Neutrophil (primary cell): Measurements from ENCODE around the gene SMYD3.
"Not testable (repeated sequence)": the region's sequence is repeated elsewhere in the genome, so short reads cannot be mapped to it uniquely, and the experiment has no call there.

Experiments
- H3K27ac ChIP-seq: fragments of 200-600 bp; sonication (generic); 2 replicates; pipeline ENCODE4 v1.5.1; 2016; ENCODE audit warnings: mild to moderate bottlenecking, moderate library complexity
- H3K27me3 ChIP-seq: fragments of 200-600 bp; sonication (generic); 2 replicates; pipeline ENCODE4 v1.6.0; 2016; ENCODE audit warnings: mild to moderate bottlenecking
- H3K36me3 ChIP-seq: fragments of 200-600 bp; sonication (generic); 2 replicates; pipeline ENCODE4 v1.5.1; 2017
- H3K4me1 ChIP-seq, 2 experiments: fragments of 200-600 bp in 1 of 2; sonication (generic) in 1 of 2; 1 replicate in 1 of 2; 2 replicates in 1 of 2; pipeline versions ENCODE4 v1.5.1 to v1.6.1; 2013 to 2016; ENCODE audit warnings: low read depth in 1 of 2, low read length in 1 of 2, mild to moderate bottlenecking in 1 of 2, moderate library complexity in 1 of 2; ENCODE audit not compliant: control insufficient read depth in 1 of 2, insufficient read depth in 1 of 2
- H3K4me3 ChIP-seq, 2 experiments: fragments of 200-600 bp in 1 of 2; sonication (generic) in 1 of 2; 1 replicate in 1 of 2; 2 replicates in 1 of 2; pipeline ENCODE4 v1.5.1; 2013 to 2016; ENCODE audit warnings: low read depth in 1 of 2, low read length in 1 of 2, mild to moderate bottlenecking in 1 of 2, moderate library complexity in 1 of 2
- H3K9me3 ChIP-seq: fragments of 200-600 bp; sonication (generic); 2 replicates; pipeline ENCODE4 v1.5.1; 2016
- CTCF ChIP-seq: fragments of 200-600 bp; sonication (generic); IDR thresholded peaks from 2 replicates; pipeline ENCODE4 v1.5.1; 2016; ENCODE audit warnings: antibody characterized with exemption

SMYD3 gene

DNA sequence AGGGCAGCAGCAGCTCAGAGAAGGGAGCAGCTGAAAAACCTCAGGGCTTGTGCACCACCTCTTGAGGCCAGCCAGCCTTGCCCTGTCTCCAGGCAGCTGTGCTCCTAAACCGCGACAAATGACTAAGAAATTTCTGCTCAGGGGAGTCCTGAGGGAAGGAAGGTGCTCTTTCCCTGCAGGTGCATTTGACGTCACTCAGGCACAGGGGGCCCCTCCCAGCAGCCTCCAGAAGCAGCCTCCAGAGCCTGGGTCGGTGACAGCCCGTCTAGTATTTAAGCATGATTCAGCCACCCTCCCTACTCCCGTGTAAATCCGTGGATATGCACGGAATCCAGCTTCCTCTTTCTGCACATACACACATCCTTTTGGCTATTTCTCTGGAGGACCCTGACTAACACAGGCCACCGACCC, 791.8 kb downstream of the SMYD3 start:
- no peak overlapping the region for H3K27ac ChIP-seq
- no peak for TF ChIP-seq CTCF
- H3K27me3 ChIP-seq = peaks cover 9% of the 10 kb centered on the region
- no peaks in the 10 kb centered on the region for H3K4me1 ChIP-seq
- no peaks in the 10 kb centered on the region for H3K9me3 ChIP-seq
- no peak overlapping the region for H3K4me3 ChIP-seq
- H3K36me3 ChIP-seq = no peaks in the 10 kb centered on the region

DNA sequence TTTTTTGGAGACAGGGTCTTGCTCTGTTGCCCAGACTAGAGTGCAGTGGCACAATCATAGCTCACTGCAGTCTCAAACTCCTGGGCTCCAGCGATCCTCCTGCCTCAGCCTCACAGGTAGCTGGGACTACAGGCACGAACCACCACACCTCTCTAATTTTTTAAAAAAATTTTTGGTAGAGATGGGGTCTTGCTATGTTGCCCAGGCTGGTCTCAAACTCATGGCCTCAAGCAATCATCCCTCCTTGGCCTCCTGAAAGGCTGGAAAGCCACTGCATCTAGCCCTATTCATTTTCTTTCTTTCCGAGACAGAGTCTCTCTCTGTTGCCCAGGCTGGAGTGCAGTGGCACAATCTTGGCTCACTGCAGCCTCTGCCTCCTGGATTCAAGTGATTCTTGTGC, 793.1 kb downstream of the SMYD3 start:
- H3K27ac ChIP-seq, H3K27me3 ChIP-seq, H3K4me3 ChIP-seq, H3K9me3 ChIP-seq, H3K4me1 ChIP-seq, H3K36me3 ChIP-seq: not testable (repeated sequence)

GRCh38 chr1:245710961-245711903, 795.8 kb downstream of the SMYD3 start:
- TF ChIP-seq CTCF = no peak
- no peak overlapping the region for H3K27ac ChIP-seq
- H3K4me3 ChIP-seq = no peak overlapping the region
- peaks cover 9% of the 10 kb centered on the region for H3K27me3 ChIP-seq
- H3K9me3 ChIP-seq = no peaks in the 10 kb centered on the region
- H3K36me3 ChIP-seq = no peaks in the 10 kb centered on the region
- H3K4me1 ChIP-seq = no peaks in the 10 kb centered on the region

DNA sequence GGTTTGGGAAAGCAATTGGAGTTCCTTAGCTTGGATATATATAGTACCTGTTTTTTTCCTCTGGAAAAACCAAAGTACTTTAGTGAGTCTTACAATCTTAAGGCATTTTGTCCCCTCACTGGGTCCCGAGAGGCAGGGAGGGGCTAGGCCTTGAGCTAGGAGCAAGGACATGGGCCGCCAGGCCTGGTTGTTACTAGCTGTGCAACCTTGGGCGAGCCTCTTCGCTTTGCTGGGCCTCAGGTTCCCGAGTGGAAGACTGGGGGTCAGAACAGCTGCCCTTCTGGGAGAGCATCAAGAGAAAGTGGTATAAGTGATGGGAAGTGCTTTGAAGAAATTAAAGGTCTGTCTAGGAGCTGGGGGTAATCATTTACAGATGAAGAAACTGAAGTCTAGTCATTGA, 799.1 kb downstream of the SMYD3 start:
- Histone ChIP-seq H3K36me3 (no peaks in the 10 kb centered on the region), H3K4me3 (no peak overlapping the region), H3K4me1 (no peaks in the 10 kb centered on the region), H3K27ac (no peak overlapping the region), H3K27me3 (peaks cover 9% of the 10 kb centered on the region), H3K9me3 (no peaks in the 10 kb centered on the region)
- TF ChIP-seq CTCF = no peak

DNA sequence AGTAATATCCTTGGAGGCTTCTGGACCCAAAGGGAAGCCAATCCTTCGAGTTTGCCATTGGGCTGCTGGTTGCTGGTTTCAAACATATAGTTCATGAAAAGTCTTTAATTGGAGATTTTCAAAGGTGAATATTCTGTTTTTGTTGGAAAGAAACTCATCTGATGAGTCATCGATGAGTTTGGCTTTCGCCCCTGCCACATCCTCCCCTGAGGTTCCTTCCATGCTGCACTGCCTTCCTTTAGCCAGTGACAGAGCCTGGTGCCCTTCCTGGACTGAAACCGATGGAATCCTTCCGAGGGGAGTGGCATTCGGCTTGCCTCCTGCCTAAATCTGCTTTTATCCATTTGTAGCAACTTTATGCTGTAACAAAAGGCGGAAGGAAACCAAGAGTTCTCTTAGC, 802.3 kb downstream of the SMYD3 start:
- Histone ChIP-seq H3K27ac (no peak overlapping the region), H3K4me3 (no peak overlapping the region), H3K4me1 (no peaks in the 10 kb centered on the region), H3K36me3 (no peaks in the 10 kb centered on the region), H3K27me3 (no peaks in the 10 kb centered on the region), H3K9me3 (no peaks in the 10 kb centered on the region)
- TF ChIP-seq CTCF = no peak

- Histone ChIP-seq H3K27ac (no peak overlapping the region), H3K27me3 (no peaks in the 10 kb centered on the region), H3K36me3 (no peaks in the 10 kb centered on the region), H3K4me3 (no peak overlapping the region), H3K4me1 (no peaks in the 10 kb centered on the region), H3K9me3 (no peaks in the 10 kb centered on the region)
- no peak for TF ChIP-seq CTCF
Measured at GRCh38 chr1:245704341-245704740, 802.7 kb downstream of the SMYD3 start.
